ENCODE results near the gene LIN28A. TPM values are rescaled to one million over a fixed set of nuclear protein-coding genes. Genes with fewer than 3 reads are reported as not detected.
"Not testable (repeated sequence)": the region's sequence is repeated elsewhere in the genome, so short reads cannot be mapped to it uniquely, and the experiment has no call there.

Gene LIN28A
- total RNA-seq = not detected
- long read RNA-seq = 0 reads

- intact Hi-C loops (cut with micrococcal nuclease) = no loop called here
- ATAC-seq (no peak), DNase-seq (no peak)
Measured at GRCh38 chr1:26410706-26411623, at the start of gene LIN28A. LIN28A (plus strand) TSS chr1:26410817; CDS start chr1:26410892, 75 bp downstream.

- no peak for DNase-seq
Measured at GRCh38 chr1:26361605-26362122, 49.0 kb upstream of the LIN28A start.

GRCh38 chr1:26362331-26362730 is 48.3 kb upstream of the LIN28A start:
- DNase-seq = no peak
- no peak for ATAC-seq
- intact Hi-C loops (cut with micrococcal nuclease) = no loop called here

More at GRCh38 chr1:26361605-26362122, 49.0 kb upstream of the LIN28A start:
- ATAC-seq = no peak
- intact Hi-C loops (cut with micrococcal nuclease) = no loop called here

GRCh38 chr1:26363549-26364448 is 46.8 kb upstream of the LIN28A start:
- DNase-seq (peak; percentile 91), ATAC-seq (peak; percentile 81)
- intact Hi-C loops (cut with micrococcal nuclease) = no loop called here

- intact Hi-C loops (cut with micrococcal nuclease) = no loop called here
- DNase-seq (no peak), ATAC-seq (peak; percentile 40)
Measured at GRCh38 chr1:26364956-26365355, 45.7 kb upstream of the LIN28A start.

- DNase-seq (no peak), ATAC-seq (no peak)
- intact Hi-C loops (cut with micrococcal nuclease) = no loop called here
Measured at GRCh38 chr1:26367441-26367840, 43.2 kb upstream of the LIN28A start.

- DNase-seq = no peak
- no peak for ATAC-seq
- intact Hi-C loops (cut with micrococcal nuclease) = no loop called here
Measured at GRCh38 chr1:26368006-26368405, 42.6 kb upstream of the LIN28A start.

- no peak for ATAC-seq
- DNase-seq = no peak
- intact Hi-C loops (cut with micrococcal nuclease) = no loop called here
Measured at GRCh38 chr1:26368486-26368885, 42.1 kb upstream of the LIN28A start.

- DNase-seq (no peak), ATAC-seq (no peak)
- intact Hi-C loops (cut with micrococcal nuclease) = no loop called here
Measured at GRCh38 chr1:26370591-26371382, 39.8 kb upstream of the LIN28A start.

GRCh38 chr1:26372039-26372438 is 38.6 kb upstream of the LIN28A start:
- DNase-seq (no peak), ATAC-seq (no peak)
- intact Hi-C loops (cut with micrococcal nuclease) = no loop called here

- ATAC-seq; DNase-seq; intact Hi-C loops (cut with micrococcal nuclease): not testable (repeated sequence)
Measured at GRCh38 chr1:26372611-26373010, 38.0 kb upstream of the LIN28A start, which contains the start of gene ZNF683. ZNF683 (minus strand) TSS chr1:26372750; CDS start chr1:26368571, 4,179 bp downstream.

- ATAC-seq (no peak), DNase-seq (no peak)
- intact Hi-C loops (cut with micrococcal nuclease) = no loop called here
Measured at GRCh38 chr1:26373281-26373680, 37.3 kb upstream of the LIN28A start.

GRCh38 chr1:26373789-26374188 is 36.8 kb upstream of the LIN28A start:
- intact Hi-C loops (cut with micrococcal nuclease) = no loop called here
- ATAC-seq = no peak
- no peak for DNase-seq

- intact Hi-C loops (cut with micrococcal nuclease); ATAC-seq: not testable (repeated sequence)
Measured at GRCh38 chr1:26374361-26374760, 36.3 kb upstream of the LIN28A start.

GRCh38 chr1:26375081-26375480 is 35.5 kb upstream of the LIN28A start:
- intact Hi-C loops (cut with micrococcal nuclease) = no loop called here
- ATAC-seq = no peak
- no peak for DNase-seq

More at GRCh38 chr1:26374361-26374760, 36.3 kb upstream of the LIN28A start:
- not testable (repeated sequence) for DNase-seq

GRCh38 chr1:26376050-26376449 is 34.6 kb upstream of the LIN28A start:
- intact Hi-C loops (cut with micrococcal nuclease) = no loop called here
- ATAC-seq (no peak), DNase-seq (no peak)

GRCh38 chr1:26378088-26378878 is 32.3 kb upstream of the LIN28A start:
- DNase-seq (no peak), ATAC-seq (peak; percentile 55)
- intact Hi-C loops (cut with micrococcal nuclease) = no loop called here

- DNase-seq = no peak
- intact Hi-C loops (cut with micrococcal nuclease) = no loop called here
Measured at GRCh38 chr1:26378879-26379251, 31.8 kb upstream of the LIN28A start.

More at GRCh38 chr1:26378879-26379251, 31.8 kb upstream of the LIN28A start:
- no peak for ATAC-seq

Data from left ventricle myocardium superior (tissue), 1 donor.